ENCODE results near the gene ELOVL1. TPM values are rescaled to one million over a fixed set of nuclear protein-coding genes. Genes with fewer than 3 reads are reported as not detected.
"Not testable (repeated sequence)": the region's sequence is repeated elsewhere in the genome, so short reads cannot be mapped to it uniquely, and the experiment has no call there.

The ELOVL1 gene
- total RNA-seq, 1 donor from 2014 or later, result 135 TPM

DNA sequence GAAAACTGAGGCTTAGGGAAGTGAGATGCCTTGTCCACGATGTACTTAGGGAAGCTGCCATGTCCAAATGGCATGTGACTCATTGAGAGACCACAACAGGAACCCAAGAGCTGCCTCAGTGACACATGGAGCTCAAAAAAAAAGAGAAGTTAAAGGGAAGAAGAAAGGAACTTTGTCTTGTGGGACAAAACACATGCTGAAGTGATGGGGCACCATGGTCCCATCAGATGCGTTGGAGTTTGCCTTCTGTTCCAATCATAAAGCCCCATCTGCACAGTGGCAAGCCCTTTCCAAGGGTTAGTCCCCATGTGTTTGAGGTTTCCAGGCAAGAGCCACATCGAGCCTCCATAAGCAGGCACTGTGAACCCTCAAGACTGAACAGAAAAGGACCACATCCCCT, 13.8 kb upstream of the ELOVL1 start:
- DNase-seq (ENCODE audit: low spot score), result no peak

DNA sequence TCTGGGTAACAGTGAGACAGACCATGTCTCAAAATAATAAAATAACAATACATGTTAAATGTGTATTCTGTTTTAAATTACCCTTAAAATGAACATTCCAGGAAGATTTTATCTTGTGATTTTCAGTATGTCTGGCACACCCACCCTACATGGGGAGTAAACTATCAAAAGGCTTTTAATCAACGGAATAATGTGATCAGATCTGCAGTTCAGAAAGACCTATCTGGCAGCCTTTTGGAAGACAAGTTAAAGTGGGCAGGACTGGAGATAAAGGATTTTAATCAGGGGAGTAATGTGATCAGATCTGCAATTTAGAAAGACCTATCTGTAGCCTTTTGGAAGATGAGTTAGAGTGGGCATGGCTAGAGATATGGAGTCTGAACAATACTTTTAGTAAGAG, 11.7 kb upstream of the ELOVL1 start:
- no peak for DNase-seq (ENCODE audit: low spot score)

DNA sequence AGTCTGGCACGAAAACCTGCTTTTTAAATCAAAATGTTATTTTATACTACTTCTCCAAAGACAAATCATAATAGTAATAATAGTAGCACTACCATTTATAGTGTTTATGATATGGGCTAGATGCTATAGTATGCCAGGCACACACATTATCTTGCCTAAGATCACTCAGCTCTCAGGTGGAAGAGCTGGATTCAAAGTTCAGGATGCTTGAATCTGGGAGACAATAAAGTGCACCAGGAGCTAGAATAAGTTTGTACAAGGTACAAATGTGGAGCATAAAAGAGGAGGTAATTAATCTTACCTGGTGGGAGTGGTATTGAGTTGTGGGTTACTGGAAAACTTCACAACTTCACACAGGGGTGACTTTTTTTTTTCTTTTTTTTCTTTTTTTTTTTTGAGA, 10.0 kb upstream of the ELOVL1 start:
- no peak for DNase-seq (ENCODE audit: low spot score)

DNA sequence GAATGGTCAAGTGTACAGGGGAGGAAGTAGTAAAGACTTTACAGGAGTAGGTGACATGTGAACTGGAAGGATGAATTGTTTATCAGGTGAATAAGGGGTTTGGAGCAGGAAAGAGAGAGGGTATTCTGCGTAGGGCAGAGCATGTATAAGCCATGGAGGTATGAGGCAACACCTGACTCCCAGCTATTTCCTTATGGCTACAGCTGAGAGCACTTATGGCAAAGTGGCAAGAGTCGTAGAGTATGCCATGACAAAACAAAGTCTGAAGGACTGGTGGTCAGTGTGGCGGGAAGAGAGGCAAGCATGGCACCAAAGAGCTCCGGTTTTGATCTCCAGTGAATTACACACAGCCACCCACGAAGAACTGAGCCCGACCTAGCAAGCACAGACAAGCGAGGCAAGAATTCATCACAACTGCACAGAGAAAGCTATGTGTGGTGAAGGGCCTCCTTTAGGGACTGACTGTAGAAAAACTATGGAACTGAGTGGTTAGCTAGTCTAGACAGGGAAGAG, 9.0 kb upstream of the ELOVL1 start:
- DNase-seq (ENCODE audit: low spot score), result no peak

DNA sequence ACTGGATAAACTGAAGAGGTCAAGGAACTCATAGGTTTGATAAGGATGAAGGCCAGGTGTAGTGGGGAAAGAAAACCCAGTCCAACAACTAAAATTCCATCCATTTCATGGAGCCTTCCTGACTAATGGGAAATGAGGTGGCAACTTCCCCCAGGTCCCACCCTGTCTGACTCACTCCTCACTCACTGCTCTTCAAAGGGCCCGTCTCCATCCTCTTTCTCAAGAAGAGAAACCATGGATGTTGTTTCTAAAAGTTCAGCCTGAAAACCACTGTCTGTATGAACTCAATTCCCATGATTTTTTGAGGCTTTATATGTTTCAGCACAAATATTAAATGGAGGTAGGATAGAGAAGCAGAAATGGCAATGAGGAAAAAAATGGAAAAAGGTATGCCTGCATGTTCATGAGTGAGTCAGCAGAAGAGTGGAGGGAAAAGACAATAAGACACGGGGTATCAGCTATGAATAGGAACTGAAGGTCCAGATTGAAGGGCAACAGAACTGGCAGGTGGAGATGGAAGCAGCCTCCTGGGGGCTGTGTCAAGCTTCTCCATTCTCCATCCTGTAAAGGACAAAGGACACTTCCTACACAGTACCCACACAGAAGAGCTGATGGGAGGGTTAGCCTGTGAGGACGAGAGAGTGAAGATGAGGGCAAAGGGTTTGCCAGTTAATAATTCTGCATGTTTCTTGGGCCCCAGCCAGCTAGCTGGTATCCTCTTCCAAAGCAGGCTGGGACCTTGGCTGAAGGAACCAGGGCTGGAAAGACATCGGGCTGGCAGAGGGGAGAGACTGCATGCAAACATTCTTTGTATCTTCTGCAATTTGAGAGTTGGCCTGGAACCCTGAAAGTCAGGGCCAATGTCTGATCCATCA, 5.5 kb upstream of the ELOVL1 start:
- no peak for DNase-seq (ENCODE audit: low spot score)

DNA sequence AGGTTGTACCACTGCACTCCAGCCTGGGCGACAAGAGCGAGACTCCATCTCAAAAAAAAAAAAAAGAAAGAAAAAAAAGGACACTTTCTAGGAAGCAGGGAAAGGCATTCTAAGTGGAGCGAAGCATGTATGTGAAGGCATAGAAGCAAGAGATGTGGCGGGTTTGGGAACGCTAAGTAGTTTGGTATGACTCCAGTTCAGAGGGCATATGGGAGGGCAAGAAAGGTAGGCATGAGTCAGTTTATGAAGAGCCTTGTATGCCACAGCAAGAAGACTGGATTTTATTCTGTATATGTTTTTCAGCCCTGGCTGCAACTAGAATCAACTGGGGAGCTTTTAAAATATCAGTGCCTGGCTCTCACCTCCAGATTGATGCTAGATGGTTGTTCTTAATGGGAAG, 4.4 kb upstream of the ELOVL1 start:
- DNase-seq (ENCODE audit: low spot score), result no peak

DNA sequence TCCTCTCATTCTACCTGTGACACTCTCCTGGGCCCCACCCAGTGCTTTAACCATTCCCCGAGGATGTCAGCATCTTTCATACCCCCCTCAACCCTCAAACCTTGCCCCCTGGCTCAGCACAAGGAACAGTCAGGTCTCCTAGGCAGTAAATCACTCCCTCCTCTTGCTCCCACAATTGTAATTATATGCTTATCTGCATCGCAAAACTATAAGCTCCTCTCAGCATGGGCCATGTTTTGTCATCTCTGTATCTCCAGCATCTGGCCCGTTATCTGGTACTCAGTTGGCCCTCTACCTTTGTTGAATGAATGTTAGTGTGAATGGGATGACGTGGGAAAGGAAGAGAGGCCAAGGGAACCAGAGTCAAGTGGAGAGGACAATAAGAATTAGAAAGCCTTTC, 2.8 kb upstream of the ELOVL1 start:
- no peak for DNase-seq (ENCODE audit: low spot score)

DNA sequence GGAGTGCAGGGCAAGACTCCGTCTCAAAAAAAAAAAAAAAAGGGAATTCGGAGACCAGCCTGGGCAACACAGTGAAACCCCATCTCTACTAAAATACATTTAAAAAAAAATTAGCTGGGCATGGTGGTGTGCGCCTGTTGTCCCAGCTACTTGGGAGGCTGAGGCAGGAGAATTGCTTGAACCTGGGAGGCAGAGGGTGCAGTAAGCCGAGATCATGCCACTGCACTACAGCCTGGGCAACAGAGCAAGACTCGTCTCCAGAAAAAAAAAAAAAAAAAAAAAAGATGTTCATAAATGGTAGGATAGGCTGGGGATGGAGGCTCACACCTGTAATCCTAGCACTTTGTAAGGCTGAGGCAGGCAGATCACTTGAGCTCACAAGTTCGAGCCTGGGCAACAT, 2.0 kb upstream of the ELOVL1 start:
- not testable (repeated sequence) for DNase-seq (ENCODE audit: low spot score)

DNA sequence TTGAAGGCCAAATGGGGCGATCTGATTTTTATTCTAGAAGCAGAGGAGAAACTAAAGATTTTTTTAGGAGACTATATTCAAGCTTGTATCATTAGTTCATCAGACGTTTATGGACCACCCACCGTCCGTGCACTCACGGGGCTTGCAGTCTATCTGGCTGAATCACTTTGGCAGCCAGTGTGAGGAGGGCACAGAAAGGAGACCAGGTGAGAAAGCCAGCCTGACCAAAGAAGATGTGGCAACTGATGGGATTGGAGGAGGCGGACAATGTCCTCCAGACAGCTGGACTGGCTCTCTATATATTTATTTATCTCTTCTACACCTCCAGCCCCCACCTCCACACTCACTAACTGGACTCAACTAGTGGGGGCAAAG, 822 bp upstream of the ELOVL1 start:
- no peak for DNase-seq (ENCODE audit: low spot score)

DNA sequence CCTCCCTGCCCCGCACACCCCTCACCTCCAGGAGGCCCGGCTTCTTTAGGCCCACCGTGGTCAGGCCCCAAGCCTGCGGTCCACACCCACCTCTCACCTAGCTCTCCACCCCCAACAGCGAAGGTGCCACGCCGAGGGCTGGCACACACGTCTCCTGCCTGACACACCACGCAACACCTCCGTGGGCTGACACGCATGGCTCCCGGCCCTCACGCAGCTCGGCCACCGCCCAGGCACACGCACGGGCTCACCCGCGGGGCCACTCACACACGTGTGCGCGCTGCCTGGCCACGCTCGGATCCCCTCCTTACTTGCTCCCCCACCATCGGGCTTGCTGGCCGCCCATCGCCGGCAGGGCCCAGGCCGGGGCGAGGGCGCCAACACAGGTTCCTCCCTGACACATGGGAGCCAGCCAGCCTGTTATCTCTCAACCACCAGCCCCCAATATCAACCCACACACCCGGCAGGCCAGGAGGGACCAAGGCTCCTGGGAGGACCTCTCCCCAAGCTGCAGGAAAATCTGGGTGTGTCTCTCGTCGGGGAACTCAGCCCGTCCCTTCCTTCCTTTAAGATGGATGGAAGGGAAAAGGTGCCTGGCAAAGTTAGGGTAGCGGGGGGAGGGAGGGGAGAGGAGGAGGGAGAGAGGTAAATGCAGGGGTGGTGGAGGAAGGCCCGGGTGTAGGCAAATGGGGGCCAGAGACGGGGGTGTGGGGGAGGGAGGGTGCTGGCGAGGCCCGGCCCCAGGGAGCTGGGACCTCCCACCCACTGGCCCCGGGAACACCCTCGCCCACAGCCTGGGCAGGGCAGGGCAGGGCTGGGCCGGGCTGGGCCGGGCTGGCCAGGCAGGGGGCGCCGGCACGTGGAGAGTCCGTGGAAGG, 546 bp downstream of the ELOVL1 start:
- DNase-seq (ENCODE audit: low spot score), result peak; percentile 60

DNA sequence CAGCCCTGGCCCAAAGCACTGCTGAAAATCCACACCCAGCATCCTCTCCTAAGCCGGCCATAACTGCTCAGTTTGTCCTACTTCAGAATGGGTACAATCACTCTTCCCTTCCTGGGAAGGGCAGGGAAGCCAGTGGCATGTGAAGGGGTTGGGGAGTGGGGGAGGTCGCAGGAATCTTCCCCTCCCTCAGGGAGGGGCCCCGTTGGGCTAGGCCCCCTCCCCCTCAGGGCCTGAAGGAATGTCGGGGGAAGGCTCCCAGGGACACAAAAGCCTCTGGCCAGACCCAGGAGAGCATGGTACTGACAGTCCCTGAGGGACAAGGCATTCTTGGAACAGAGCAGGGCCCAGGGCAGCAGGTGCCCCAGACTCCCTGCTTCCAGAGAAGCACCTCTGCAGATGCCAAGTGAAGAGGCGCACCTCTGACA, 1.2 kb downstream of the ELOVL1 start:
- DNase-seq (ENCODE audit: low spot score), result no peak

DNA sequence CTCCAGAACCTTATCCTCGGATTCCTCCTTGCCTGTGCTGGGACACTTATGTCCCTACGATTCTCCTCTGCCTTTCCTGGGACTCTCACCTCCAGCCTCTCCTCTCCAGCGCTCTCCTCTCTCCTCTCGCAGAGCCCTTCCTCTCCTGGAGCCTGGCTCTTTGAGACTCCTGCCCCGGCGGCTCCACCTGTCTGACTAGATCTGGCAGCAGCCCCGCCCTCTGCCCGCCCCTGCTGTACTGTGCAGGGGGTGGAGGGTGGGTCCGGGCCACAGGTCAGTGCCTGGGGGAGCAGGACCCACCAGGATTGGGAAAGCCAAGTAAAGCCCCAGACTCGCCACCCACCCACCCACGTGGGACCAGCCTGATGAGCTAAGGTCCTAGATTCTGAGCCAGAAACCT, 1.6 kb downstream of the ELOVL1 start:
- DNase-seq (ENCODE audit: low spot score), result peak; percentile 87

DNA sequence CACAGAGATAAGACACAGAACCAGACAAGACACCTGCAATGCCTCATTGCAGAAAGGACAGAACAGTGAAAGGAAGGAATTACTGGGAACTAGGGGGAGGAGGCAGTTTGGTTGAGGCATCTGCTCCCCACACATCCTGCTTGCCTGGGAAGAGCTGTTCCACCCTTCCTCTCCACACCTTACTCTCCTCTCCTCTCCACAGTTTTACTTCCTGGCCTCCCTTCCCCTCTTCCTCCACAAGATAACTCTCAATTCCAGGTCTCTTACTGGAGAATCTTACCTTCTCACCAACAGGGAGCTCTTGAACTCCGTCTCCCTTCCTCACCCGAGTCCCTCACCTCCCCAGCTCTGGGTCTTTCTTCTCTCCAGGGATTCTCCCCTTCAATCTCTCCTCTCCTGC, 2.1 kb downstream of the ELOVL1 start:
- DNase-seq (ENCODE audit: low spot score), result no peak

DNA sequence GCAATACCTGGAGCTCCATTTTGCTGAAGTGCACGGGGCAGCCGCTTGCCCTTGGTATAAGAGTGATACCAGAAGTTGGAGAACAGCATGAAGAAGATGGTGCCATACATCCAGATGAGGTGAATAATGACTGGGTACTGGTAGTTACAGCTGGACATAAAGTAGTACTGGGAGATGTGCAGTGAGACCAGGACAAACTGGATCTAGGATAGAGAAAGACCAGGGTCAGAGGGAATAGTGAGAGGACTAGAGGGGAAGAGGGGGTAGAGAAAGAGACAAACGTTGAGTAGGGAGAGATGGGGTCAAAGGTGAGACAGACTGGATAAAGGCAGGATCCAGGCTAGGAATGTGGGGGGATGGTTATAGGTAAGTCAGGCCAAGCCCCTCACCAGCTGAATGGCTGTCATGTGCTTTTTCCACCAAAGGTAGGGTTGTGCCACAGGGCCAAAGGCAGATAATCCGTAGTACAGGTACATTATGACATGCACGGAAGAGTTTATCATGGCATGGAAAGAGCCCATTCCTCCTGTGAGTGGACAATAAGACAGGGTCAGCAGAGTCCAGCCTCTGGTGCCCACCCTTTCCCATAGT, 3.8 kb downstream of the ELOVL1 start:
- no peak for DNase-seq (ENCODE audit: low spot score)

DNA sequence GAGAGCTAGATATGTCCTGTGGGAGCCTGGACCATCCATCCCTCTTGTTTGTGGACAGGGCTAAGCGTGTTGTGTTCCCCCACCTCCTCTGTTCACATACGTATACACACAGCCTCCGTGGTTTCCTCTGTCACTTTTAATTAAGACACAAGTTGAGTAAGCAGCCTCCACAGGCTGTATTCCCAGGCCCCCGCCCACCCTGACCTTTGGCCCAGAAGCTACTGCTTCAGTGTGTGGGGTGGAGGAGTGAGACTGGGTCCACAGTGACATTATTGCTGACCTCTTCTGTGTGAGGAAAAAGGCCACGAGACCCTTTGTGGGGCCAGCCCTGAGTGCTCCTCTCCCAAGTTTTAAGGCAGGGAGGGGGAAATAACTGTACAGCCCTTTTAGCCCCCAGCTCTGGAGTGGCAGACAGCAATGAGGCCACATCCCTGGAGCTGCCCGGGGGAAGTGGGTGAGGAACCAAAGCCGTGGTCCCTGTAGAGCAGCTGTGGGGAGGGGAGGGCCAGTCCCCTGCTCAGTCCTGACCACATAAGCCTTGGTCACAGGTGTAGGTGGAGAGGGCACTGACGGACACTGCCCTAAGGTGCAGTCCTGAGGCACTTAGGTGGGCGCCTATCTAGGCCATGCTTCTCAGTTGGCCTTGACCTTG, 4.4 kb downstream of the ELOVL1 start:
- no peak for DNase-seq (ENCODE audit: low spot score)

DNA sequence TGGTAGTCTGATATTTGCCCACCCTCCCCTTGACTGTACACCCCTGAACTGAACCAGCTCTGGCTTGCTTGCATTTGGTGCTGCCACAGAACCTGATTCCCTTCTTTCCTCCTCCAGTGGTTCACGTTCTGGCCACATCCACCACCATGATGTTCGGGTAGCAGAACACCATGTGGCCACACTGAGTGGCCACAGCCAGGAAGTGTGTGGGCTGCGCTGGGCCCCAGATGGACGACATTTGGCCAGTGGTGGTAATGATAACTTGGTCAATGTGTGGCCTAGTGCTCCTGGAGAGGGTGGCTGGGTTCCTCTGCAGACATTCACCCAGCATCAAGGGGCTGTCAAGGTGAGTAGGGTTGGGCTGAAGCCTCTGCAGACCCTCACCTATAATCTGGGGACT, 7.2 kb downstream of the ELOVL1 start:
- DNase-seq (ENCODE audit: low spot score), result no peak

DNA sequence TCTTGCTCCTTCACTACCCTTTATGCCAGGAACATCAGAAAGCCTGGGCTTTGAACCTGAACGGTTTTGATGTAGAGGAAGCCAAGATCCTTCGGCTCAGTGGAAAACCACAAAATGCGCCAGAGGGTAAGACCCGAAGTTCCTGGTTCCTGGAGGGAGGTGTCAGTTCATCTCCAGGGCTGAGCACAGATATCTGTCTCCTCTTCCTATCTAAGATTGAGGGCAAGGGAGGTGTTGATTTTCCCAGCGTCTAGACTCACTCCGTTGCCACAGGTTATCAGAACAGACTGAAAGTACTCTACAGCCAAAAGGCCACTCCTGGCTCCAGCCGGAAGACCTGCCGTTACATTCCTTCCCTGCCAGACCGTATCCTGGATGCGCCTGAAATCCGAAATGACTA, 8.1 kb downstream of the ELOVL1 start:
- no peak for DNase-seq (ENCODE audit: low spot score)

DNA sequence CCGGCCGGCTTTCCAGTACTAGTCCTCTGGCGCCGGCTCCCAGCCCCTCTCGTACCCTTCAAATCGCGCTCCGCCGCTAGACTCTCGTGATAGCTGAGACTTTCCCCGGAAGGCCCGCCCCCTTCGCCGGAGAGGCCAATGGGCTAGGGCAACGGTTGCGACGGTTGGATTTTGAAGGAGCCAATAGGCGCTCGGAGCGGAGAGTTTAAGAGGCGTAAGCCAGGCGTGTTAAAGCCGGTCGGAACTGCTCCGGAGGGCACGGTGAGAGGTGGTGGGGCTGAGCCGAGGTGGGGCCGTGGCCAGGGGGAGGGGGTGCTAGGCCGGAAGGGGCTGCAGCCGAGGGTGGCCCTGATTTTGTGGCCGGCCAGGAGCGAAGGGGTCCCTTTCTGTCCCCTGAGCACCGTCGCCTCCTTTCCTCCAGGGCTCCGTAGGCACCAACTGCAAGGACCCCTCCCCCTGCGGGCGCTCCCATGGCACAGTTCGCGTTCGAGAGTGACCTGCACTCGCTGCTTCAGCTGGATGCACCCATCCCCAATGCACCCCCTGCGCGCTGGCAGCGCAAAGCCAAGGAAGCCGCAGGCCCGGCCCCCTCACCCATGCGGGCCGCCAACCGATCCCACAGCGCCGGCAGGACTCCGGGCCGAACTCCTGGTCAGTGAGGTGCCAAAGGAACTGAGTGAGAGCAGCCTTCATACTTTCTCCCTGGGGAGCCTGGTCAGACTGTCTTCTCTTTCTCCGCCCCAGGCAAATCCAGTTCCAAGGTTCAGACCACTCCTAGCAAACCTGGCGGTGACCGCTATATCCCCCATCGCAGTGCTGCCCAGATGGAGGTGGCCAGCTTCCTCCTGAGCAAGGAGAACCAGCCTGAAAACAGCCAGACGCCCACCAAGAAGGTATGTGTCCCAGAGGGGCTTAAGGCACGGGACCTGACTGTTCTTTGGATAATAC, 8.8 kb downstream of the ELOVL1 start, which contains the start of gene CDC20:
TSS of gene CDC20 (plus strand) at position 236 of the 948 bp plus-strand sequence. CDS start at position 471, 235 bp downstream.
- peak; percentile 98 for DNase-seq (ENCODE audit: low spot score)

DNA sequence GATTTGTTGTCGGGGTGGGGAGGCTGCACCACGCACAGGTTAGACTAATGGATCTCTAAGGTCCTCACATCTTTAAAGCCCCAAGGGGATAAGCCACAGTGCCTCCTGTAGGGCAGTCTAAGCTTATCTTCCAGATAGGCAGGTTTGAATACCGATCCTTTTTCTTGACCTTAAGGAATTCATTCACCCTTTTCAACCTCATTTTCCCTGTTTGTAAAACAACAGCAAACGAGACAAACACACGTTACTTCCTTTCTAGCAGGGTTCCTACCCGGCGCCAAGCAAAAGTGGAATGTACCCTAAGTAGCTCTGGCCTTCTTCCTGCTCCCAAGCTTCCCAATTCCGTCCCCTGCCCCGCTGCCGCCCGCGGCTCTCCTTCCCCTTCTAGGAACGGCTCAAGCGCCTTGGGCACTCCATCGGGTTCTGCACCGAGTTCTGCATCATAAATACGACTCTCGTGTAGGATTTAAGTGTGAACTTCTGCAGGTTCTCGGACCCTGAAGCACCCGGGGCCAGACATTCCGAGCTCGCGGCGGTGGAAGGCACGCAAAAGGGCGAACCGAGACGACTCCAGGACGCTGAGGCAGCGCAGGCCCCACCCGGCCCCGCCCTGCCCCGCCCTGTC, 9.6 kb downstream of the ELOVL1 start:
- DNase-seq (ENCODE audit: low spot score), result no peak

DNA sequence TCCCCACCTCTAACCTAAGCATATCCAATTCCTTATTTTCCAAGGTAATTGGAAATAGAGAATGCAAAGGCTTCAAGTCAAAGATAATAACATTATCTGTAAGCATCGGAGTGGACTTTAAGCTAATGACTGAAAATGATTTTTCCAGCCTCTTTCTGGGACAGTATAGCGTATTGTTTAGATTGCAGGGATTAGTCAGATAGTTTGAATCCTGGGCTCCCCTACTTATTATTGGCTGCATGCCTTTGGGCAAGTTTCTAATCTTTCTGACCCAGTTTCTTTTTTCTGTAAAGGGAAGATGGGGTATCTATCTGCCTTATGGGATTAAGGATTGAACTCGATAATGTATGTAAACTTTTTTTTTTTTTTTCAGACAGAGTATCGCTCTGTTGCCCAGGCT, 10.6 kb downstream of the ELOVL1 start:
- no peak for DNase-seq (ENCODE audit: low spot score)
